COLO829 (cell line): ENCODE data around the gene CALML4.
"Not testable (repeated sequence)": the region's sequence is repeated elsewhere in the genome, so short reads cannot be mapped to it uniquely, and the experiment has no call there.

ENCODE experiments used
- DNase-seq: peaks from one replicate; pipeline ENCODE4 v3.0.0; 2012; ENCODE audit warnings: low spot score

The CALML4 gene

GRCh38 chr15:68224546-68225250 is 19.6 kb upstream of the CALML4 start:
- no peak for DNase-seq

- no peak for DNase-seq
Observed at GRCh38 chr15:68224108-68224507, 19.0 kb upstream of the CALML4 start.

GRCh38 chr15:68223171-68223570 is 18.0 kb upstream of the CALML4 start:
- no peak for DNase-seq

GRCh38 chr15:68222432-68222743 is 17.3 kb upstream of the CALML4 start:
- not testable (repeated sequence) for DNase-seq

GRCh38 chr15:68221530-68222431 is 16.6 kb upstream of the CALML4 start:
- DNase-seq = not testable (repeated sequence)

- no peak for DNase-seq
Observed at GRCh38 chr15:68220967-68221366, 15.8 kb upstream of the CALML4 start.

- DNase-seq = no peak
Observed at GRCh38 chr15:68220489-68220888, 15.4 kb upstream of the CALML4 start.

GRCh38 chr15:68218847-68219798 is 14.0 kb upstream of the CALML4 start:
- DNase-seq = no peak

- DNase-seq = no peak
Observed at GRCh38 chr15:68218331-68218730, 13.2 kb upstream of the CALML4 start.

GRCh38 chr15:68217341-68217740 is 12.2 kb upstream of the CALML4 start:
- no peak for DNase-seq

GRCh38 chr15:68214838-68215254 is 9.7 kb upstream of the CALML4 start:
- no peak for DNase-seq

- DNase-seq = no peak
Observed at GRCh38 chr15:68213991-68214837, 9.1 kb upstream of the CALML4 start.

- DNase-seq = not testable (repeated sequence)
Observed at GRCh38 chr15:68213491-68213845, 8.3 kb upstream of the CALML4 start.

GRCh38 chr15:68211656-68212320 is 6.7 kb upstream of the CALML4 start:
- DNase-seq = no peak

- DNase-seq = no peak
Observed at GRCh38 chr15:68210821-68211655, 5.9 kb upstream of the CALML4 start.

GRCh38 chr15:68210409-68210756 is 5.3 kb upstream of the CALML4 start:
- no peak for DNase-seq

GRCh38 chr15:68209735-68210408 is 4.7 kb upstream of the CALML4 start:
- no peak for DNase-seq

GRCh38 chr15:68209272-68209671 is 4.1 kb upstream of the CALML4 start:
- no peak for DNase-seq

GRCh38 chr15:68208636-68209240 is 3.6 kb upstream of the CALML4 start:
- DNase-seq = no peak
